K562 (cell line): ENCODE results near the gene NEUROG3. TPM values are rescaled to one million over a fixed set of nuclear protein-coding genes. Genes with fewer than 3 reads are reported as not detected.

Experiments used
- ATAC-seq: fragments of 200-7000 bp; cut with Tn5 transposase; 3 replicates; pipeline ENCODE4 v1.9.1; 2020; ENCODE audit warnings: moderate library complexity
- BruUV-seq: library from RNA; stranded (reverse); fragments of 400-500 nt; replicated peaks from 2 replicates; lab custom pipeline; 2021; lab: Mats Ljungman, UMichigan
- CTCF ChIA-PET: fragments of 300-600 bp; formaldehyde crosslinking; extraction: SDS; loops from one replicate; lab custom pipeline; 2021; ENCODE audit warnings: low intra/inter-chr PET ratio; lab: Yijun Ruan, JAX
- POLR2A ChIA-PET: fragments of 300-600, 350-650 bp; sonication (Branson Sonifier 250); formaldehyde crosslinking; extraction: SDS; loops from one replicate; lab custom pipeline; 2021; ENCODE audit warnings: antibody characterized with exemption, inconsistent platforms; lab: Yijun Ruan, JAX
- DNase-seq, 4 experiments: peaks; one replicate each; pipeline versions ENCODE4 v3.0.0 to v3.0.0-alpha.2; 2011 to 2018; ENCODE audit warnings: low spot score in 3 of 4, mixed read lengths in 3 of 4; ENCODE audit errors: extremely low read depth in 1 of 4
- FAIRE-seq: peaks from 2 replicates; lab custom pipeline; 2011; peaks lifted over from hg19 to GRCh38; lab: Jason Lieb, UNC
- H2AFZ ChIP-seq: 2 replicates; pipeline ENCODE4 v1.6.0; 2011; ENCODE audit warnings: low read depth, low read length, control low read depth, inconsistent platforms
- H3K27ac ChIP-seq: fragments of 200-600 bp; 3 replicates; pipeline ENCODE4 v1.8.0; 2011; ENCODE audit warnings: low read depth, mild to moderate bottlenecking, control low read depth, inconsistent platforms, low read length, moderate library complexity, mixed read lengths; ENCODE audit errors: extremely low read depth
- H3K27me3 ChIP-seq, 2 experiments: fragments of 300-600 bp in 1 of 2; 2 replicates in 1 of 2; 3 replicates in 1 of 2; pipeline versions ENCODE4 v1.6.0 to v1.8.0; 2011; ENCODE audit warnings: inconsistent platforms in 2 of 2, low read length in 2 of 2, mild to moderate bottlenecking in 1 of 2, mixed read lengths in 1 of 2, moderate library complexity in 1 of 2; ENCODE audit not compliant: control insufficient read depth in 2 of 2, insufficient read depth in 2 of 2
- H3K36me3 ChIP-seq: fragments of 300-600 bp; 3 replicates; pipeline ENCODE4 v1.8.0; 2011; ENCODE audit warnings: mild to moderate bottlenecking, low read length, inconsistent platforms; ENCODE audit not compliant: control insufficient read depth, insufficient read depth
- H3K4me1 ChIP-seq, 2 experiments: fragments of 200-600 bp in 1 of 2; replicated peaks in 1 of 2; 2 replicates in 1 of 2; 3 replicates in 1 of 2; pipeline versions ENCODE4 v1.5.1 to v1.8.0; 2011; ENCODE audit warnings: inconsistent platforms in 2 of 2, low read length in 2 of 2, mild to moderate bottlenecking in 1 of 2, mixed read lengths in 1 of 2, moderate library complexity in 1 of 2; ENCODE audit not compliant: control insufficient read depth in 2 of 2, insufficient read depth in 2 of 2
- H3K4me2 ChIP-seq: 2 replicates; pipeline ENCODE4 v1.6.1; 2011; ENCODE audit warnings: low read length, control low read depth, inconsistent platforms, mixed read lengths; ENCODE audit not compliant: insufficient read depth
- H3K4me3 ChIP-seq: fragments of 200-600 bp; sonication (generic), shearing (Covaris generic); 2 replicates; pipeline ENCODE4 v1.5.1; 2016; ENCODE audit warnings: control low read depth, inconsistent platforms
- H3K79me2 ChIP-seq: fragments of 200-600 bp; 3 replicates; pipeline ENCODE4 v1.8.0; 2011; ENCODE audit warnings: low read length, inconsistent platforms; ENCODE audit not compliant: control insufficient read depth, insufficient read depth
- H3K9ac ChIP-seq, 2 experiments: 2 replicates each; pipeline versions ENCODE4 v1.6.0 to v1.6.1; 2011; ENCODE audit warnings: low read depth in 2 of 2, low read length in 2 of 2, control low read depth in 1 of 2, inconsistent platforms in 1 of 2, mild to moderate bottlenecking in 1 of 2, mixed read lengths in 1 of 2; ENCODE audit not compliant: insufficient read depth in 1 of 2
- H3K9me1 ChIP-seq: one replicate; pipeline ENCODE4 v1.6.0; 2011; ENCODE audit warnings: inconsistent platforms, mild to moderate bottlenecking, low read length, moderate library complexity; ENCODE audit not compliant: control insufficient read depth, insufficient read depth
- H3K9me3 ChIP-seq: replicated peaks from 2 replicates; pipeline ENCODE4 v1.5.1; 2011; ENCODE audit warnings: low read depth, low read length, inconsistent platforms; ENCODE audit not compliant: control insufficient read depth, insufficient read depth
- H4K20me1 ChIP-seq: replicated peaks from 2 replicates; pipeline ENCODE4 v1.6.1; 2011; ENCODE audit warnings: low read length, inconsistent platforms, mixed read lengths; ENCODE audit not compliant: control insufficient read depth, insufficient read depth
- COPS2 ChIP-seq: fragments of 450-650 bp; conservative IDR thresholded peaks from 2 replicates; pipeline ENCODE4 v1.6.1; 2016; ENCODE audit warnings: mild to moderate bottlenecking, moderate library complexity
- E2F3 ChIP-seq: fragments of 250-450 bp; sonication (Bioruptor Pico); IDR thresholded peaks from 2 replicates; pipeline ENCODE4 v1.4.0; 2020; ENCODE audit warnings: mild to moderate bottlenecking
- EP400 ChIP-seq: fragments of 450-650 bp; IDR thresholded peaks from 2 replicates; pipeline ENCODE4 v1.6.1; 2017; ENCODE audit warnings: antibody characterized with exemption, mild to moderate bottlenecking, moderate library complexity
- FOXA3 ChIP-seq, 2 experiments: fragments of 450-650 bp in 1 of 2; sonication (generic) in 1 of 2; formaldehyde crosslinking; IDR thresholded peaks in 1 of 2; conservative IDR thresholded peaks in 1 of 2; 2 replicates each; pipeline versions ENCODE4 v1.4.0 to v1.8.0; 2020 to 2022; ENCODE audit warnings: mild to moderate bottlenecking in 2 of 2, missing genetic modification reagents in 1 of 2
- IRF2 ChIP-seq: sonication (generic); formaldehyde crosslinking; IDR thresholded peaks from 2 replicates; pipeline ENCODE4 v1.8.1; 2022; ENCODE audit warnings: mild to moderate bottlenecking, missing genetic modification reagents
- JUNB ChIP-seq: fragments of 450-650 bp; formaldehyde crosslinking; conservative IDR thresholded peaks from 2 replicates; pipeline ENCODE4 v1.4.0; 2020; ENCODE audit warnings: mild to moderate bottlenecking
- KAT8 ChIP-seq: fragments of 450-650 bp; IDR thresholded peaks from 2 replicates; pipeline ENCODE4 v1.6.1; 2016; ENCODE audit warnings: low read depth, mild to moderate bottlenecking
- NCOA4 ChIP-seq: fragments of 450-650 bp; IDR thresholded peaks from 2 replicates; pipeline ENCODE4 v1.6.1; 2018; ENCODE audit warnings: mild to moderate bottlenecking; ENCODE audit not compliant: partially characterized antibody
- SIRT6 ChIP-seq: IDR thresholded peaks from one replicate; pipeline ENCODE4 v1.6.1; 2012; ENCODE audit warnings: low read depth, mild to moderate bottlenecking, control low read depth, inconsistent platforms, low read length, moderate library complexity
- SP1 ChIP-seq: sonication (generic); formaldehyde crosslinking; IDR thresholded peaks from 2 replicates; pipeline ENCODE4 v1.8.1; 2022; ENCODE audit warnings: mild to moderate bottlenecking, missing genetic modification reagents
- SPI1 ChIP-seq: IDR thresholded peaks from 2 replicates; pipeline ENCODE4 v1.6.1; 2011; ENCODE audit warnings: low read depth, low read length, control low read depth, borderline replicate concordance
- TAF1 ChIP-seq: IDR thresholded peaks from 2 replicates; pipeline ENCODE4 v1.6.1; 2011; ENCODE audit warnings: mild to moderate bottlenecking, low read length, moderate library complexity; ENCODE audit not compliant: insufficient read depth, control insufficient read depth, severe bottlenecking; ENCODE audit errors: extremely low read depth
- ZNF143 ChIP-seq: sonication (generic); formaldehyde crosslinking; IDR thresholded peaks from 2 replicates; pipeline ENCODE4 v1.9.0; 2022; ENCODE audit warnings: mild to moderate bottlenecking, missing genetic modification reagents
- ZNF24 ChIP-seq: fragments of 450-650 bp; IDR thresholded peaks from 2 replicates; pipeline ENCODE4 v1.6.1; 2016
- ZNF436 ChIP-seq: fragments of 250-450, 450-650 bp; sonication (Bioruptor Pico); formaldehyde crosslinking; IDR thresholded peaks from 2 replicates; pipeline ENCODE4 v1.7.0; 2020; ENCODE audit warnings: mild to moderate bottlenecking
- WGBS: fragments of 100-300 bp; shearing (Covaris generic); methylation state at CpG from one replicate; pipeline ENCODE4 v1.1.6; 2016; ENCODE audit warnings: low coverage, mixed read lengths; ENCODE audit not compliant: insufficient coverage; ENCODE audit errors: missing lambda C conversion rate; 5-methylcytosine and 5-hydroxymethylcytosine counted together
- in situ Hi-C: fragments of 300-500 bp; cut with MboI; formaldehyde crosslinking; loops from 4 replicates; pipeline ENCODE4 v1.15.0; 2018; ENCODE audit warnings: inconsistent platforms, mixed read lengths
- intact Hi-C: fragments of 100-400 bp; cut with micrococcal nuclease; formaldehyde crosslinking; loops from 2 replicates; pipeline ENCODE4 v1.14.2; 2022
- polyA plus RNA-seq, 8 experiments: library from polyadenylated mRNA; depleted of rRNA in 4 of 8; stranded (reverse) in 5 of 8; unstranded in 3 of 8; fragments of >200 nt; fragmentation: Nextera tagmentation in 2 of 8; fragmentation: Illumina TruSeq in 1 of 8; extraction: Ambion mirVana in 2 of 8; extraction: Trizol in 1 of 8; gene quantifications; 2 replicates each; pipeline versions ENCODE4 v1.2.1 to v1.2.3, GENCODE V29; 2011 to 2014; ENCODE audit warnings: inconsistent platforms in 1 of 8, missing spikeins in 1 of 8
- total RNA-seq, 7 experiments: library from RNA; depleted of rRNA in 6 of 7; stranded (reverse); fragments of >200 nt in 6 of 7; fragmentation: Illumina TruSeq in 2 of 7; extraction: Trizol in 2 of 7; gene quantifications; 2 replicates each; pipeline versions ENCODE4 v1.2.1 to v1.2.3, GENCODE V29; 2011 to 2021; ENCODE audit warnings: low replicate concordance in 1 of 7
- TF ChIP-seq, protein P1 (sequence below): fragments of 450-650 bp; IDR thresholded peaks from 2 replicates; pipeline ENCODE4 v1.6.1; 2018; ENCODE audit not compliant: partially characterized antibody

NEUROG3 gene
- total and polyA plus RNA-seq, 9 of the 15 experiments (the other 6 are each of a cell fraction or from before 2014, with no cell fraction given) = not detected

DNA sequence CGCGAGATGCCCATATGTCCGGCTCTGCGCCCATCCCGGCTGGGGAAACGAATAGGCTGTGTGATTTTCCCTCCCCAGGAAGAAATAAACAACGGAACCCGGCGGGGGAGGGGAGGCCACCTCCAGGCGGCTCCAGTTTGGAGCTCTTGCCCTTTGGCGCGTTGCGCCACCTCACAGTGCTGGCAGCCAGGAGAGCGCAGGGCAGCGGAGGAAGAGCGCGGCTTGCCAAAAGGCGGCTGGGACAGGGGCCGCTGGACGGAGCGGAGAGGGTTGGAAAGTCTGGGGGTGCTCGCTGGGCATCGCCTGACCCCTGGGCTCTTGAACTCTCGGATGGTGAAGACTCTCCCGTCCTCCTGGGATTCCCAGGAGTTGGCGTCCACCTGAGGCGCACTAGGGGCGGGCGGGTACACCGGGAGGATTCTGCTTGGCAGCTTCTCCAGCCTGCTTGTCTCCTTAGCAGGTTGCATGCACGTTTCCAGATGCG lies 5.3 kb upstream of the NEUROG3 start:
- intact Hi-C loops = no loop called here

More for the DNA sequence above, 5.3 kb upstream of the NEUROG3 start:
- Histone ChIP-seq H3K4me1 (peaks cover 0 to under 1% of the 10 kb centered on the region in 2 experiments; a peak in 1 of 5 replicates), H2AFZ (no peak overlapping the region), H3K9ac (no peak overlapping the region), H4K20me1 (peaks cover 20% of the 10 kb centered on the region), H3K4me3 (no peak overlapping the region), H3K36me3 (no peaks in the 10 kb centered on the region), H3K79me2 (no peaks in the 10 kb centered on the region), H3K4me2 (no peak overlapping the region), H3K9me3 (no peaks in the 10 kb centered on the region), H3K9me1 (no peaks in the 10 kb centered on the region), H3K27ac (no peak overlapping the region), H3K27me3 (peaks cover 11 to 44% of the 10 kb centered on the region in 2 experiments; a peak in 4 of 5 replicates)
- FAIRE-seq (no peak), ATAC-seq (no peak), DNase-seq (no peak)
- no TSS peak for BruUV-seq
- 6% methylated on average over 28 of the region's 32 CpGs for WGBS
- ChIA-PET POLR2A (interaction anchor here (0.6 kb wide), 1 partner anchor 658 kb away, joined by 3 read pairs; no protein-coding TSS in a partner anchor), CTCF (no interaction called here)
- no peak for TF ChIP-seq E2F3 (CRISPR knock-in tag)
- TF ChIP-seq TAF1 = no peak
- no peak for TF ChIP-seq IRF2
- no peak for TF ChIP-seq ZNF436 (CRISPR knock-in tag)
- no peak for TF ChIP-seq COPS2
- no peak for TF ChIP-seq EP400
- no peak for TF ChIP-seq ZNF143 (CRISPR knock-in tag)
- TF ChIP-seq KAT8 = no peak
- no peak for TF ChIP-seq SIRT6
- TF ChIP-seq NCOA4 = no peak
- TF ChIP-seq ZNF24 = no peak
- TF ChIP-seq JUNB (CRISPR knock-in tag) = no peak
- no peak for TF ChIP-seq SP1 (CRISPR knock-in tag)
- no peak for TF ChIP-seq FOXA3 (CRISPR knock-in tag; conservative IDR thresholded peaks at IDR 0.05 in 1 of 2, IDR thresholded peaks at IDR 0.05 in 1 of 2)
- no peak for TF ChIP-seq SPI1
- TF ChIP-seq, protein P1, sequence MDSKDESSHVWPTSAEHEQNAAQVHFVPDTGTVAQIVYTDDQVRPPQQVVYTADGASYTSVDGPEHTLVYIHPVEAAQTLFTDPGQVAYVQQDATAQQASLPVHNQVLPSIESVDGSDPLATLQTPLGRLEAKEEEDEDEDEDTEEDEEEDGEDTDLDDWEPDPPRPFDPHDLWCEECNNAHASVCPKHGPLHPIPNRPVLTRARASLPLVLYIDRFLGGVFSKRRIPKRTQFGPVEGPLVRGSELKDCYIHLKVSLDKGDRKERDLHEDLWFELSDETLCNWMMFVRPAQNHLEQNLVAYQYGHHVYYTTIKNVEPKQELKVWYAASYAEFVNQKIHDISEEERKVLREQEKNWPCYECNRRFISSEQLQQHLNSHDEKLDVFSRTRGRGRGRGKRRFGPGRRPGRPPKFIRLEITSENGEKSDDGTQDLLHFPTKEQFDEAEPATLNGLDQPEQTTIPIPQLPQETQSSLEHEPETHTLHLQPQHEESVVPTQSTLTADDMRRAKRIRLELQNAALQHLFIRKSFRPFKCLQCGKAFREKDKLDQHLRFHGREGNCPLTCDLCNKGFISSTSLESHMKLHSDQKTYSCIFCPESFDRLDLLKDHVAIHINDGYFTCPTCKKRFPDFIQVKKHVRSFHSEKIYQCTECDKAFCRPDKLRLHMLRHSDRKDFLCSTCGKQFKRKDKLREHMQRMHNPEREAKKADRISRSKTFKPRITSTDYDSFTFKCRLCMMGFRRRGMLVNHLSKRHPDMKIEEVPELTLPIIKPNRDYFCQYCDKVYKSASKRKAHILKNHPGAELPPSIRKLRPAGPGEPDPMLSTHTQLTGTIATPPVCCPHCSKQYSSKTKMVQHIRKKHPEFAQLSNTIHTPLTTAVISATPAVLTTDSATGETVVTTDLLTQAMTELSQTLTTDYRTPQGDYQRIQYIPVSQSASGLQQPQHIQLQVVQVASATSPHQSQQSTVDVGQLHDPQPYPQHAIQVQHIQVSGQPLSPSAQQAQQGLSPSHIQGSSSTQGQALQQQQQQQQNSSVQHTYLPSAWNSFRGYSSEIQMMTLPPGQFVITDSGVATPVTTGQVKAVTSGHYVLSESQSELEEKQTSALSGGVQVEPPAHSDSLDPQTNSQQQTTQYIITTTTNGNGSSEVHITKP = no peak
- in situ Hi-C loops = no loop called here
